BLaER1 treated with 17β-estradiol and CSF1 and Interleukin-3, amounts not matched to agents 10 nM and 100 nM (cell line): Measurements from ENCODE around the gene ITGAD.

ENCODE experiments used
- H3K27ac ChIP-seq, 11 experiments: shearing (Covaris generic); formaldehyde crosslinking; 2 replicates each; pipeline ENCODE4 v1.8.1; 2022
- H3K27me3 ChIP-seq, 11 experiments: shearing (Covaris generic); formaldehyde crosslinking; 2 replicates each; pipeline ENCODE4 v1.8.1; 2022
- H3K36me3 ChIP-seq, 11 experiments: shearing (Covaris generic); formaldehyde crosslinking; 2 replicates each; pipeline ENCODE4 v1.8.1; 2022
- H3K4me1 ChIP-seq, 10 experiments: shearing (Covaris generic); formaldehyde crosslinking; 2 replicates each; pipeline ENCODE4 v1.8.1; 2022
- H3K4me2 ChIP-seq, 11 experiments: shearing (Covaris generic); formaldehyde crosslinking; 2 replicates each; pipeline ENCODE4 v1.8.1; 2022
- H3K4me3 ChIP-seq, 10 experiments: shearing (Covaris generic); formaldehyde crosslinking; 2 replicates each; pipeline ENCODE4 v1.8.1; 2022
- H3K9ac ChIP-seq, 11 experiments: shearing (Covaris generic); formaldehyde crosslinking; 2 replicates each; pipeline ENCODE4 v1.8.1; 2022
- H3K9me3 ChIP-seq, 11 experiments: shearing (Covaris generic); formaldehyde crosslinking; replicated peaks in 1 of 11; 2 replicates each; pipeline ENCODE4 v1.8.1; 2022
- H4K20me1 ChIP-seq, 11 experiments: shearing (Covaris generic); formaldehyde crosslinking; 2 replicates each; pipeline ENCODE4 v1.8.1; 2022
- Cebpa-rat ChIP-seq, 11 experiments: shearing (Covaris generic); IDR thresholded peaks; 2 replicates each; pipeline ENCODE4 v1.8.1; 2022

The ITGAD gene

GRCh38 chr16:31371619-31372484, 21.3 kb upstream of the ITGAD start:
- Histone ChIP-seq H3K4me1 (peaks cover 23 to 44% (median 30%) of the 10 kb centered on the region in 10 experiments), H3K36me3 (peaks cover 0 to 77% (median 0%) of the 10 kb centered on the region in 11 experiments; a peak in 6 of 22 replicates), H3K9me3 (peaks cover 0 to 31% (median 0%) of the 10 kb centered on the region in 11 experiments; a peak in 5 of 22 replicates), H4K20me1 (peaks cover 0 to 27% (median 0%) of the 10 kb centered on the region in 11 experiments; a peak in 5 of 22 replicates), H3K27ac (peak overlapping the region in 6 of 11 experiments; percentile 11 to 88 (median 49); a peak in 8 of 22 replicates), H3K4me2 (peak overlapping the region in 1 of 11 experiments; percentile 6; a peak in 1 of 22 replicates), H3K27me3 (no peaks in the 10 kb centered on the region), H3K9ac (no peak overlapping the region; a peak in 1 of 22 replicates), H3K4me3 (no peak overlapping the region)
- TF ChIP-seq Cebpa-rat (IDR thresholded peaks at IDR 0.05), result no peak

GRCh38 chr16:31373235-31373634, 19.9 kb upstream of the ITGAD start:
- Histone ChIP-seq H3K27me3 (no peaks in the 10 kb centered on the region), H4K20me1 (peaks cover 0 to 41% (median 0%) of the 10 kb centered on the region in 11 experiments; a peak in 5 of 22 replicates), H3K4me1 (peaks cover 9 to 30% (median 16%) of the 10 kb centered on the region in 10 experiments), H3K27ac (no peak overlapping the region; a peak in 1 of 22 replicates), H3K9ac (no peak overlapping the region), H3K36me3 (peaks cover 0 to 91% (median 0%) of the 10 kb centered on the region in 11 experiments; a peak in 6 of 22 replicates), H3K4me3 (no peak overlapping the region), H3K9me3 (peaks cover 0 to 31% (median 0%) of the 10 kb centered on the region in 11 experiments; a peak in 5 of 22 replicates), H3K4me2 (no peak overlapping the region)
- no peak for TF ChIP-seq Cebpa-rat (IDR thresholded peaks at IDR 0.05)

GRCh38 chr16:31375231-31375630, 17.9 kb upstream of the ITGAD start:
- no peaks in the 10 kb centered on the region for H3K27me3 ChIP-seq
- H3K4me3 ChIP-seq, result no peak overlapping the region
- H3K4me1 ChIP-seq, result peaks cover 0 to 14% (median under 1%) of the 10 kb centered on the region in 10 experiments; a peak in 6 of 20 replicates
- no peak overlapping the region for H3K4me2 ChIP-seq
- H3K27ac ChIP-seq, result no peak overlapping the region
- peaks cover 0 to 100% (median 0%) of the 10 kb centered on the region in 11 experiments; a peak in 6 of 22 replicates for H3K36me3 ChIP-seq
- TF ChIP-seq Cebpa-rat (IDR thresholded peaks at IDR 0.05), result no peak
- peaks cover 0 to 53% (median 0%) of the 10 kb centered on the region in 11 experiments; a peak in 5 of 22 replicates for H4K20me1 ChIP-seq
- no peak overlapping the region for H3K9ac ChIP-seq
- H3K9me3 ChIP-seq, result peaks cover 0 to 20% (median 0%) of the 10 kb centered on the region in 11 experiments; a peak in 5 of 22 replicates

GRCh38 chr16:31376705-31377104, 16.4 kb upstream of the ITGAD start:
- H3K9me3 ChIP-seq, result peaks cover 0 to 12% (median 0%) of the 10 kb centered on the region in 11 experiments; a peak in 5 of 22 replicates
- no peak overlapping the region for H3K9ac ChIP-seq
- peaks cover 0 to 65% (median 0%) of the 10 kb centered on the region in 11 experiments; a peak in 5 of 22 replicates for H4K20me1 ChIP-seq
- peaks cover 0 to 100% (median 0%) of the 10 kb centered on the region in 11 experiments; a peak in 6 of 22 replicates for H3K36me3 ChIP-seq
- H3K4me3 ChIP-seq, result no peak overlapping the region
- peaks cover 0 to 3% (median 0%) of the 10 kb centered on the region in 10 experiments; a peak in 2 of 20 replicates for H3K4me1 ChIP-seq
- no peak overlapping the region for H3K27ac ChIP-seq
- TF ChIP-seq Cebpa-rat (IDR thresholded peaks at IDR 0.05), result no peak
- no peaks in the 10 kb centered on the region for H3K27me3 ChIP-seq
- no peak overlapping the region for H3K4me2 ChIP-seq

GRCh38 chr16:31377210-31377903, 15.8 kb upstream of the ITGAD start:
- H3K4me1 ChIP-seq, result peaks cover 0 to 9% (median 2%) of the 10 kb centered on the region in 10 experiments; a peak in 12 of 20 replicates
- no peak for TF ChIP-seq Cebpa-rat (IDR thresholded peaks at IDR 0.05)
- peaks cover 0 to 61% (median 0%) of the 10 kb centered on the region in 11 experiments; a peak in 5 of 22 replicates for H4K20me1 ChIP-seq
- H3K9ac ChIP-seq, result no peak overlapping the region
- peaks cover 0 to 100% (median 0%) of the 10 kb centered on the region in 11 experiments; a peak in 6 of 22 replicates for H3K36me3 ChIP-seq
- H3K4me2 ChIP-seq, result no peak overlapping the region
- H3K27me3 ChIP-seq, result no peaks in the 10 kb centered on the region
- H3K9me3 ChIP-seq, result peaks cover 0 to 12% (median 0%) of the 10 kb centered on the region in 11 experiments; a peak in 5 of 22 replicates
- H3K27ac ChIP-seq, result no peak overlapping the region
- H3K4me3 ChIP-seq, result no peak overlapping the region

GRCh38 chr16:31380201-31380600, 12.9 kb upstream of the ITGAD start:
- Histone ChIP-seq H3K27ac (no peak overlapping the region), H3K4me1 (peaks cover 0 to 13% (median 6%) of the 10 kb centered on the region in 10 experiments; a peak in 12 of 20 replicates), H4K20me1 (peaks cover 0 to 47% (median 0%) of the 10 kb centered on the region in 11 experiments; a peak in 5 of 22 replicates), H3K9ac (0 out of 22 replicates have a peak overlapping the region, but pooled peaks of 1 of the 11 experiments have one; percentile 19), H3K27me3 (no peaks in the 10 kb centered on the region), H3K36me3 (peaks cover 0 to 83% (median 0%) of the 10 kb centered on the region in 11 experiments; a peak in 6 of 22 replicates), H3K4me3 (no peak overlapping the region), H3K4me2 (no peak overlapping the region), H3K9me3 (peaks cover 0 to 3% (median 0%) of the 10 kb centered on the region in 11 experiments; a peak in 5 of 22 replicates)
- TF ChIP-seq Cebpa-rat (IDR thresholded peaks at IDR 0.05), result no peak

- peaks cover 0 to 32% (median 0%) of the 10 kb centered on the region in 11 experiments; a peak in 5 of 22 replicates for H4K20me1 ChIP-seq
- no peak overlapping the region for H3K9ac ChIP-seq
- no peak overlapping the region for H3K4me3 ChIP-seq
- peak in 5 of 11 experiments; percentile 10 to 49 (median 37); a peak in 2 of 22 replicates for TF ChIP-seq Cebpa-rat (IDR thresholded peaks at IDR 0.05)
- peak overlapping the region in 4 of 11 experiments; percentile 9 to 58 (median 20); a peak in 3 of 22 replicates for H3K4me2 ChIP-seq
- H3K27ac ChIP-seq, result peak overlapping the region in 1 of 11 experiments; percentile 34; a peak in 2 of 22 replicates
- peaks cover 0 to 58% (median 0%) of the 10 kb centered on the region in 11 experiments; a peak in 6 of 22 replicates for H3K36me3 ChIP-seq
- H3K4me1 ChIP-seq, result peaks cover 0 to 18% (median 7%) of the 10 kb centered on the region in 10 experiments; a peak in 12 of 20 replicates
- no peaks in the 10 kb centered on the region for H3K9me3 ChIP-seq
- no peaks in the 10 kb centered on the region for H3K27me3 ChIP-seq
These were observed 10.5 kb upstream of the ITGAD start for GRCh38 chr16:31382485-31383161.
